H9 (cell line): Measurements from ENCODE around the gene NAPA. TPM values are rescaled to one million over a fixed set of nuclear protein-coding genes. Genes with fewer than 3 reads are reported as not detected.

Experiments
- DNase-seq: peaks from one replicate; pipeline ENCODE4 v3.0.0-alpha.2; 2017
- H2AFZ ChIP-seq: one replicate; pipeline ENCODE4 v1.6.1; 2013; ENCODE audit warnings: mild to moderate bottlenecking, low read length, control low read depth, moderate library complexity
- H2AK5ac ChIP-seq: 2 replicates; pipeline ENCODE4 v1.6.1; 2013; ENCODE audit warnings: low read length, control low read depth, mixed read lengths; ENCODE audit not compliant: insufficient read length
- H2BK120ac ChIP-seq: one replicate; pipeline ENCODE4 v1.6.1; 2013; ENCODE audit warnings: low read depth, mild to moderate bottlenecking, low read length, control low read depth, inconsistent platforms; ENCODE audit not compliant: poor library complexity, severe bottlenecking
- H2BK12ac ChIP-seq: 2 replicates; pipeline ENCODE4 v1.6.1; 2013; ENCODE audit warnings: low read length, control low read depth, mixed read lengths, low read depth; ENCODE audit not compliant: insufficient read length
- H2BK15ac ChIP-seq: 2 replicates; pipeline ENCODE4 v1.6.1; 2013; ENCODE audit warnings: low read depth, low read length, control low read depth
- H2BK20ac ChIP-seq: one replicate; pipeline ENCODE4 v1.6.1; 2013; ENCODE audit warnings: low read depth, mild to moderate bottlenecking, low read length, control low read depth, inconsistent platforms; ENCODE audit not compliant: poor library complexity, severe bottlenecking
- H2BK5ac ChIP-seq: 2 replicates; pipeline ENCODE4 v1.6.1; 2013; ENCODE audit warnings: low read length, control low read depth, mixed read lengths; ENCODE audit not compliant: insufficient read length
- H3K14ac ChIP-seq: 2 replicates; pipeline ENCODE4 v1.6.1; 2013; ENCODE audit warnings: low read length, control low read depth; ENCODE audit not compliant: insufficient read depth
- H3K18ac ChIP-seq: 2 replicates; pipeline ENCODE4 v1.6.1; 2013; ENCODE audit warnings: low read depth, mild to moderate bottlenecking, mixed read lengths, low read length, control low read depth; ENCODE audit not compliant: insufficient read length
- H3K23ac ChIP-seq: 2 replicates; pipeline ENCODE4 v1.6.1; 2013; ENCODE audit warnings: low read length, control low read depth, mixed read lengths, low read depth; ENCODE audit not compliant: insufficient read length
- H3K23me2 ChIP-seq: 2 replicates; pipeline ENCODE4 v1.6.1; 2013; ENCODE audit warnings: low read depth, mild to moderate bottlenecking, mixed read lengths, low read length, control low read depth; ENCODE audit not compliant: insufficient read length, poor library complexity, severe bottlenecking
- H3K27ac ChIP-seq: 2 replicates; pipeline ENCODE4 v1.5.1; 2013; ENCODE audit warnings: low read length, control low read depth, mixed read lengths, low read depth; ENCODE audit not compliant: insufficient read length
- H3K27me3 ChIP-seq: 2 replicates; pipeline ENCODE4 v1.6.1; 2013; ENCODE audit warnings: low read length, control low read depth, inconsistent platforms; ENCODE audit not compliant: insufficient read depth
- H3K4ac ChIP-seq: 2 replicates; pipeline ENCODE4 v1.6.1; 2013; ENCODE audit warnings: low read depth, mild to moderate bottlenecking, control low read depth, inconsistent platforms, low read length, moderate library complexity
- H3K4me1 ChIP-seq: 2 replicates; pipeline ENCODE4 v1.6.1; 2013; ENCODE audit warnings: low read length, control low read depth, inconsistent platforms; ENCODE audit not compliant: insufficient read depth
- H3K4me2 ChIP-seq: 2 replicates; pipeline ENCODE4 v1.6.1; 2013; ENCODE audit warnings: low read length, control low read depth, mixed read lengths; ENCODE audit not compliant: insufficient read length, insufficient read depth
- H3K56ac ChIP-seq: 2 replicates; pipeline ENCODE4 v1.6.1; 2013; ENCODE audit warnings: low read depth, mild to moderate bottlenecking, mixed read lengths, low read length, control low read depth; ENCODE audit not compliant: insufficient read length
- H3K79me1 ChIP-seq: 2 replicates; pipeline ENCODE4 v1.6.1; 2013; ENCODE audit warnings: low read depth, mild to moderate bottlenecking, moderate library complexity, low read length, control low read depth, inconsistent platforms; ENCODE audit not compliant: insufficient read depth, poor library complexity, severe bottlenecking
- H3K79me2 ChIP-seq: 2 replicates; pipeline ENCODE4 v1.6.1; 2013; ENCODE audit warnings: low read length, control low read depth, inconsistent platforms; ENCODE audit not compliant: insufficient read depth
- H3K9ac ChIP-seq: 2 replicates; pipeline ENCODE4 v1.6.1; 2013; ENCODE audit warnings: low read length, control low read depth, mixed read lengths; ENCODE audit not compliant: insufficient read length; ENCODE audit errors: extremely low read depth
- H3K9me3 ChIP-seq: one replicate; pipeline ENCODE4 v1.6.1; 2013; ENCODE audit warnings: low read depth, low read length, inconsistent platforms; ENCODE audit not compliant: control insufficient read depth
- H3T11ph ChIP-seq: one replicate; pipeline ENCODE4 v1.6.1; 2013; ENCODE audit warnings: mild to moderate bottlenecking, low read length, control low read depth, inconsistent platforms
- H4K20me1 ChIP-seq: one replicate; pipeline ENCODE4 v1.6.1; 2013; ENCODE audit not compliant: control insufficient read depth, insufficient read length, insufficient read depth
- H4K5ac ChIP-seq: 2 replicates; pipeline ENCODE4 v1.6.1; 2013; ENCODE audit warnings: low read depth, mild to moderate bottlenecking, mixed read lengths, low read length, control low read depth; ENCODE audit not compliant: insufficient read length
- H4K8ac ChIP-seq: replicated peaks from 2 replicates; pipeline ENCODE4 v1.6.1; 2013; ENCODE audit warnings: low read length, control low read depth, mixed read lengths, low read depth; ENCODE audit not compliant: insufficient read length
- H4K91ac ChIP-seq: 2 replicates; pipeline ENCODE4 v1.6.1; 2013; ENCODE audit warnings: low read depth, mild to moderate bottlenecking, moderate library complexity, mixed read lengths, low read length, control low read depth; ENCODE audit not compliant: insufficient read length
- H3K27ac Mint-ChIP-seq, 3 experiments: 2 replicates in 2 of 3; 3 replicates in 1 of 3; pipeline ENCODE4 v1.8.0; 2020 to 2021; ENCODE audit warnings: mixed read lengths in 3 of 3, mild to moderate bottlenecking in 1 of 3, moderate library complexity in 1 of 3
- H3K27me3 Mint-ChIP-seq: 2 replicates; pipeline ENCODE4 v1.8.0; 2021; ENCODE audit warnings: low read depth, mild to moderate bottlenecking, moderate library complexity, mixed read lengths
- H3K36me3 Mint-ChIP-seq, 3 experiments: 2 replicates in 2 of 3; 3 replicates in 1 of 3; pipeline ENCODE4 v1.8.0; 2020 to 2021; ENCODE audit warnings: low read depth in 3 of 3, mixed read lengths in 3 of 3; ENCODE audit not compliant: insufficient read depth in 1 of 3
- H3K4me1 Mint-ChIP-seq, 2 experiments: 2 replicates each; pipeline ENCODE4 v1.8.0; 2020; ENCODE audit warnings: mixed read lengths in 2 of 2
- H3K4me3 Mint-ChIP-seq, 2 experiments: 2 replicates in 1 of 2; 3 replicates in 1 of 2; pipeline ENCODE4 v1.8.0; 2020 to 2021; ENCODE audit warnings: mild to moderate bottlenecking in 2 of 2, mixed read lengths in 2 of 2, moderate library complexity in 1 of 2
- H3K9me3 Mint-ChIP-seq, 2 experiments: 2 replicates in 1 of 2; 3 replicates in 1 of 2; pipeline ENCODE4 v1.8.0; 2020; ENCODE audit warnings: mild to moderate bottlenecking in 2 of 2, mixed read lengths in 2 of 2, moderate library complexity in 1 of 2
- CTCF ChIP-seq: fragments of 200-600 bp; sonication (generic); conservative IDR thresholded peaks from 3 replicates; pipeline ENCODE4 v1.8.0; 2021; ENCODE audit warnings: antibody characterized with exemption, mild to moderate bottlenecking
- WGBS: extraction: QIAGEN DNeasy Blood & Tissue Kit; methylation state at CpG from one replicate; pipeline ENCODE4 v1.1.7; 2013; ENCODE audit warnings: missing lambda C conversion rate, low lambda C conversion rate, mixed read lengths; ENCODE audit not compliant: insufficient read length; ENCODE audit errors: extremely low coverage; 5-methylcytosine and 5-hydroxymethylcytosine counted together
- total RNA-seq: library from RNA; stranded (reverse); gene quantifications from 2 replicates; pipeline ENCODE4 v1.2.1, GENCODE V29; 2021

Gene NAPA
- total RNA-seq, 1 experiment from 2014 or later, result 62.8 TPM

- no peak overlapping the region for H4K5ac ChIP-seq
- H3K14ac ChIP-seq, result no peak overlapping the region
- no peak overlapping the region for H3K27ac ChIP-seq
- WGBS, result no CpG with 5 or more reads among the region's 7 CpGs
- H3K27me3 Mint-ChIP-seq, result peaks cover 38% of the 10 kb centered on the region
- no peak overlapping the region for H2AFZ ChIP-seq
- no peak overlapping the region for H2BK20ac ChIP-seq
- no peaks in the 10 kb centered on the region; the same call in 1 of the 2 replicates for H3K27me3 ChIP-seq
- H3K79me1 ChIP-seq, result no peaks in the 10 kb centered on the region
- no peak overlapping the region for H4K8ac ChIP-seq
- H3K9ac ChIP-seq, result no peak overlapping the region
- peaks cover 10% of the 10 kb centered on the region; the same call in 1 of the 2 replicates for H3K4me1 ChIP-seq
- no peak overlapping the region for H3K4me2 ChIP-seq
- H3K36me3 Mint-ChIP-seq, result peaks cover 0 to 9% (median 0%) of the 10 kb centered on the region in 3 experiments; a peak in 3 of 7 replicates
- H2AK5ac ChIP-seq, result no peak overlapping the region
- no peaks in the 10 kb centered on the region for H3K9me3 Mint-ChIP-seq
- no peak overlapping the region for H2BK15ac ChIP-seq
- H3T11ph ChIP-seq, result no peak overlapping the region
- no peak overlapping the region for H3K18ac ChIP-seq
- no peaks in the 10 kb centered on the region for H3K79me2 ChIP-seq
- H3K27ac Mint-ChIP-seq, result no peak overlapping the region; a peak in 1 of 7 replicates
- no peaks in the 10 kb centered on the region for H4K20me1 ChIP-seq
- TF ChIP-seq CTCF, result no peak
- no peak overlapping the region for H3K23ac ChIP-seq
- H3K4ac ChIP-seq, result no peak overlapping the region
- no peak overlapping the region for H2BK5ac ChIP-seq
- DNase-seq, result no peak
- no peak overlapping the region for H2BK120ac ChIP-seq
- no peak overlapping the region for H2BK12ac ChIP-seq
- no peak overlapping the region for H3K56ac ChIP-seq
- peaks cover 13% of the 10 kb centered on the region for H3K23me2 ChIP-seq
- H3K4me1 Mint-ChIP-seq, result peaks cover 24 to 27% of the 10 kb centered on the region in 2 experiments
- no peak overlapping the region for H4K91ac ChIP-seq
- H3K9me3 ChIP-seq, result no peaks in the 10 kb centered on the region
- no peak overlapping the region for H3K4me3 Mint-ChIP-seq
Measured at GRCh38 chr19:47450478-47450877, 64.4 kb downstream of the NAPA start.
